Astrocyte (in vitro differentiated cells and primary cell): ENCODE measurements around the gene BTBD3.

Source experiments
- CTCF ChIP-seq: IDR thresholded peaks from 2 replicates; pipeline ENCODE4 v1.5.1; 2011; ENCODE audit warnings: low read depth, mild to moderate bottlenecking, inconsistent platforms, low read length, moderate library complexity; ENCODE audit not compliant: insufficient read depth
- EZH2 ChIP-seq: IDR thresholded peaks from 2 replicates; pipeline ENCODE4 v1.6.1; 2012; ENCODE audit warnings: mild to moderate bottlenecking, low read length, inconsistent platforms; ENCODE audit not compliant: insufficient read depth

DNA sequence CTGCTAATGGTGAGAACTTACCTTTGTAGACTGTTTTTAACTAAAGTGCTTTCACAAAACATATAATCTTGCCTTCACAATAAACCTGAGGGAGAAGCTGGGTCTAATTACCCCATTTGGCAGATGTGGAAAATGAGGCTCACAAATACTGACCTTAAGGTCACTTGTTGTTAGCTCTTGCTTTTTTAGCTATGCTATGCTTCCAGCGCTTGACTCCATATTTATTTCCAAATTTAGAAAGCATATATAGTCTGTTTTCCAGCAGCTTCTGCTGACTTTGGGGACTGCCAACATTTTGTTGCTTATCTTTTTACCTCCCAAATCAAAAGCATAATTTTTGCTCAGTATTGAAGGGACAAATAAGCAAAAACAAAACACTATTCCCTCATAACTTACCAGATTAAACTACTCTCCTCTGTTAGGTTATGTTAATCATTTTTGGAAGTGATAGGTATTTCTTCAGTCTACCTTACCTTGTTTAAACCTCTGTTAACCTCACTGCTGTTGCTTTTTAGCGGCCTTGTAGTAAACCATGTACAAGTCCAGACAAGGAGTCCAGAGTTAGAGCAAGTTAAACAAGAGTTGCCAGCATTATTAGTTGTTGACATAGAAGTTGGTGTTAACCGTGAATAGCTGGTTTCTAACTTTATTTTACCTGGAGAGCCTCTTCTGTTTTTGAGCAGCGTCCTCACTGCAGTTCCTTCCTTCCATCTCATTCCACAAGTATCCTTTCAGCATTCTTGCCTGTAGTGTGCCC, 4.9 kb upstream of the BTBD3 start:
- TF ChIP-seq EZH2 (no peak), CTCF (no peak)
